Thoracic aorta (tissue), 2 donors: ENCODE measurements around the gene MAP3K4. TPM values are rescaled to one million over a fixed set of nuclear protein-coding genes. Genes with fewer than 3 reads are reported as not detected.

ENCODE experiments used
- ATAC-seq: fragments of 150-250 bp; one replicate; pipeline ENCODE4 v1.8.0; 2017; ENCODE audit warnings: low read depth; ENCODE audit not compliant: insufficient number of reproducible peaks, low FRiP score
- DNase-seq: peaks from one replicate; pipeline ENCODE4 v3.0.0-alpha.2; 2020; ENCODE audit warnings: low spot score
- H3K27ac ChIP-seq, 2 donors: fragments of 200-600 bp; sonication (generic); 1 replicate in 1 of 2; 2 replicates in 1 of 2; pipeline ENCODE4 v1.5.1; 2016; ENCODE audit warnings: mild to moderate bottlenecking in 2 of 2, moderate library complexity in 2 of 2
- H3K27me3 ChIP-seq: fragments of 200-600 bp; sonication (generic); replicated peaks from 2 replicates; pipeline ENCODE4 v1.6.0; 2016; ENCODE audit warnings: mild to moderate bottlenecking; ENCODE audit not compliant: insufficient read depth
- H3K36me3 ChIP-seq: fragments of 200-600 bp; sonication (generic); one replicate; pipeline ENCODE4 v1.5.1; 2016
- H3K4me1 ChIP-seq, 2 donors: fragments of 200-600 bp; sonication (generic); 1 replicate in 1 of 2; 2 replicates in 1 of 2; pipeline versions ENCODE4 v1.5.1 to v1.6.0; 2016; ENCODE audit warnings: low read depth in 2 of 2, mild to moderate bottlenecking in 1 of 2; ENCODE audit not compliant: control insufficient read depth in 1 of 2
- H3K4me3 ChIP-seq: fragments of 200-600 bp; sonication (generic); 2 replicates; pipeline ENCODE4 v1.5.1; 2016; ENCODE audit warnings: mild to moderate bottlenecking
- H3K9me3 ChIP-seq: fragments of 200-600 bp; sonication (generic); 2 replicates; pipeline ENCODE4 v1.5.1; 2016
- CTCF ChIP-seq: fragments of 200-600 bp; sonication (generic); IDR thresholded peaks from one replicate; pipeline ENCODE4 v1.5.1; 2019; ENCODE audit warnings: antibody characterized with exemption
- total RNA-seq, 2 donors: library from RNA; depleted of rRNA; stranded (reverse); fragments of >200 nt; gene quantifications; one replicate each; pipeline versions ENCODE4 v1.1.0 to v1.2.3, GENCODE V29; 2016

Gene MAP3K4
- total RNA-seq, 2 donors from 2014 or later, result 22.6 to 25.3 TPM

GRCh38 chr6:160965893-160966292 lies 25.7 kb upstream of the MAP3K4 start:
- Histone ChIP-seq H3K27ac (no peak overlapping the region), H3K4me1 (no peaks in the 10 kb centered on the region), H3K9me3 (no peaks in the 10 kb centered on the region), H3K4me3 (no peak overlapping the region), H3K36me3 (no peaks in the 10 kb centered on the region), H3K27me3 (no peaks in the 10 kb centered on the region)
- ATAC-seq (no peak), DNase-seq (no peak)
- TF ChIP-seq CTCF, result no peak

GRCh38 chr6:160966493-160967229 lies 24.9 kb upstream of the MAP3K4 start:
- no peaks in the 10 kb centered on the region for H3K4me1 ChIP-seq
- no peak overlapping the region for H3K4me3 ChIP-seq
- H3K27ac ChIP-seq, result no peak overlapping the region
- ATAC-seq (no peak), DNase-seq (no peak)
- H3K27me3 ChIP-seq, result no peaks in the 10 kb centered on the region
- H3K36me3 ChIP-seq, result no peaks in the 10 kb centered on the region
- H3K9me3 ChIP-seq, result no peaks in the 10 kb centered on the region
- TF ChIP-seq CTCF, result no peak

DNA sequence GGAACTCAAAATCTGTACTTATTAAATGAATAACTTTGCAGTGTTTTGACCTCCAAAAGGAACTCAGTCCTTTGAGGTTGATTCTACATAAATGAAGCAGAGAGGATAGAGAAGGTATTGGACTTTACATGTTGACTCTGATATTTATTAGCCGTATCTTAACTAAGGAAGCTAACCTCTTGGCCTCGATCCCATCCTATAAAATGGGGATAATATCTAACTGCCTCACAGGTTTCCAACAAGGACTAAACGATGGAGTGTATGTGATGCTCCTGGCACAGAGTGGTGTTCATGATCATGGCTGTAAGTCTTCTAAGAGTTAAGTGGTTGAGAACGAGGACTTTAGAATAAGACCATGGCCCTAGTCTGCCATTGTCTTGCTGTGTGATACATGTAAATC lies 24.2 kb upstream of the MAP3K4 start:
- H3K4me3 ChIP-seq, result no peak overlapping the region
- TF ChIP-seq CTCF, result no peak
- H3K9me3 ChIP-seq, result no peaks in the 10 kb centered on the region
- ATAC-seq (no peak), DNase-seq (no peak)
- H3K4me1 ChIP-seq, result no peaks in the 10 kb centered on the region
- H3K36me3 ChIP-seq, result no peaks in the 10 kb centered on the region
- H3K27me3 ChIP-seq, result no peaks in the 10 kb centered on the region
- no peak overlapping the region for H3K27ac ChIP-seq

GRCh38 chr6:160967833-160968232 lies 23.7 kb upstream of the MAP3K4 start:
- DNase-seq (no peak), ATAC-seq (no peak)
- Histone ChIP-seq H3K4me3 (no peak overlapping the region), H3K36me3 (no peaks in the 10 kb centered on the region), H3K27ac (no peak overlapping the region), H3K27me3 (no peaks in the 10 kb centered on the region), H3K4me1 (no peaks in the 10 kb centered on the region), H3K9me3 (no peaks in the 10 kb centered on the region)
- no peak for TF ChIP-seq CTCF

- no peaks in the 10 kb centered on the region for H3K9me3 ChIP-seq
- no peaks in the 10 kb centered on the region for H3K27me3 ChIP-seq
- peaks cover 0 to 3% of the 10 kb centered on the region in 2 donors for H3K4me1 ChIP-seq
- H3K36me3 ChIP-seq, result no peaks in the 10 kb centered on the region
- TF ChIP-seq CTCF, result no peak
- ATAC-seq, result no peak
- H3K4me3 ChIP-seq, result no peak overlapping the region
- DNase-seq, result no peak
- H3K27ac ChIP-seq, result no peak overlapping the region
Measured at GRCh38 chr6:160971171-160971570, 20.4 kb upstream of the MAP3K4 start.
